OCI-LY7 (cell line): ENCODE results near the gene CABLES1. TPM values are rescaled to one million over a fixed set of nuclear protein-coding genes. Genes with fewer than 3 reads are reported as not detected.

Experiments
- BruUV-seq: library from RNA; stranded (reverse); fragments of 400-500 nt; replicated peaks from 2 replicates; lab custom pipeline; 2021; lab: Mats Ljungman, UMichigan
- CTCF ChIA-PET: fragments of 300-600 bp; sonication (Branson Sonifier 250); formaldehyde crosslinking; loops from one replicate; lab custom pipeline; 2022; ENCODE audit warnings: antibody characterized with exemption; ENCODE audit not compliant: unreplicated experiment; lab: Charles Lee
- POLR2A ChIA-PET: fragments of 300-600 bp; sonication (Branson Sonifier 250); formaldehyde crosslinking; loops from one replicate; lab custom pipeline; 2022; ENCODE audit warnings: antibody characterized with exemption; lab: Charles Lee
- DNase-seq: peaks from one replicate; pipeline ENCODE4 v3.0.0-alpha.2; 2015; ENCODE audit warnings: low spot score
- H2AFZ ChIP-seq: fragments of 200-600 bp; sonication (generic), shearing (Covaris generic); 2 replicates; pipeline ENCODE4 v1.6.1; 2014; ENCODE audit warnings: mild to moderate bottlenecking, antibody characterized with exemption, low read length, moderate library complexity
- H3K27ac ChIP-seq: fragments of 200-600 bp; sonication (generic); 2 replicates; pipeline ENCODE4 v1.5.1; 2014; ENCODE audit warnings: mixed run types, low read depth, mild to moderate bottlenecking, moderate library complexity, low read length, inconsistent platforms; ENCODE audit not compliant: poor library complexity, severe bottlenecking
- H3K36me3 ChIP-seq: fragments of 200-600 bp; sonication (generic); 2 replicates; pipeline ENCODE4 v1.6.1; 2014; ENCODE audit warnings: mild to moderate bottlenecking, antibody characterized with exemption, low read length, moderate library complexity, mixed read lengths; ENCODE audit not compliant: insufficient read depth
- H3K4me1 ChIP-seq: fragments of 200-600 bp; sonication (generic); 2 replicates; pipeline ENCODE4 v1.5.1; 2014; ENCODE audit warnings: mild to moderate bottlenecking, low read length; ENCODE audit not compliant: insufficient read depth, poor library complexity, severe bottlenecking
- H3K4me2 ChIP-seq: fragments of 200-600 bp; sonication (generic); 2 replicates; pipeline ENCODE4 v1.6.1; 2014; ENCODE audit warnings: mild to moderate bottlenecking, low read length
- H3K4me3 ChIP-seq: fragments of 200-600 bp; sonication (generic); 2 replicates; pipeline ENCODE4 v1.5.1; 2014; ENCODE audit warnings: mild to moderate bottlenecking, low read depth, low read length; ENCODE audit not compliant: poor library complexity, severe bottlenecking
- H3K79me2 ChIP-seq: fragments of 200-600 bp; sonication (generic); 2 replicates; pipeline ENCODE4 v1.6.1; 2016; ENCODE audit warnings: low read depth, mild to moderate bottlenecking, low read length, moderate library complexity, mixed read lengths; ENCODE audit not compliant: insufficient read depth
- H3K9me2 ChIP-seq: fragments of 200-600 bp; sonication (generic); 2 replicates; pipeline ENCODE4 v1.6.1; 2016; ENCODE audit warnings: mild to moderate bottlenecking, low read length, mixed read lengths; ENCODE audit not compliant: insufficient read depth
- H3K9me3 ChIP-seq: fragments of 200-600 bp; sonication (generic); 2 replicates; pipeline ENCODE4 v1.6.1; 2014; ENCODE audit warnings: mild to moderate bottlenecking, mixed run types, low read length, mixed read lengths
- H4K20me1 ChIP-seq: fragments of 200-600 bp; sonication (generic); 2 replicates; pipeline ENCODE4 v1.6.1; 2014; ENCODE audit warnings: mild to moderate bottlenecking, antibody characterized with exemption, low read length, moderate library complexity, mixed read lengths; ENCODE audit not compliant: insufficient read depth
- CTCF ChIP-seq: fragments of 200-600 bp; sonication (generic); conservative IDR thresholded peaks from 2 replicates; pipeline ENCODE4 v1.5.1; 2014; ENCODE audit warnings: mild to moderate bottlenecking, antibody characterized with exemption, low read length, moderate library complexity, mixed read lengths
- EZH2phosphoT487 ChIP-seq: fragments of 200-600 bp; sonication (generic); IDR thresholded peaks from 2 replicates; pipeline ENCODE4 v1.6.1; 2018; ENCODE audit warnings: low read depth, borderline replicate concordance, mild to moderate bottlenecking, mixed run types, antibody characterized with exemption, low read length, moderate library complexity, mixed read lengths
- intact Hi-C: fragments of 100-400 bp; cut with micrococcal nuclease; formaldehyde crosslinking; loops from one replicate; pipeline ENCODE4 v1.10.0; 2022; ENCODE audit not compliant: unreplicated experiment
- total RNA-seq, 2 experiments: library from RNA; depleted of rRNA in 1 of 2; stranded (reverse); fragments of >200 nt in 1 of 2; shearing (Covaris generic) in 1 of 2; gene quantifications; 2 replicates each; pipeline ENCODE4 v1.2.3, GENCODE V29; 2014 to 2022

CABLES1 gene
- total RNA-seq, 2 experiments from 2014 or later, result 20.6 to 28.7 TPM

- no peak for TF ChIP-seq CTCF
- no peak for TF ChIP-seq EZH2phosphoT487
- Histone ChIP-seq H3K4me3 (no peak overlapping the region), H3K4me1 (peaks cover 22% of the 10 kb centered on the region), H3K9me2 (no peaks in the 10 kb centered on the region), H3K79me2 (no peaks in the 10 kb centered on the region), H3K9me3 (no peaks in the 10 kb centered on the region), H4K20me1 (no peaks in the 10 kb centered on the region), H2AFZ (no peak overlapping the region), H3K27ac (no peak overlapping the region), H3K36me3 (peaks cover 33% of the 10 kb centered on the region), H3K4me2 (no peak overlapping the region)
- ChIA-PET POLR2A (no interaction called here), CTCF (no interaction called here)
- no TSS peak for BruUV-seq
- no peak for DNase-seq
- intact Hi-C loops, result no loop called here
These were observed 54.7 kb downstream of the CABLES1 start for GRCh38 chr18:23189768-23190661.

- peaks cover 19% of the 10 kb centered on the region for H3K4me1 ChIP-seq
- intact Hi-C loops, result no loop called here
- H3K4me2 ChIP-seq, result no peak overlapping the region
- ChIA-PET CTCF (no interaction called here), POLR2A (interaction anchor here (0.6 to 1.8 kb wide), 7 partner anchors 10 to 392 kb away, joined by 3 to 12 read pairs (median 4); no protein-coding TSS in a partner anchor)
- no peak overlapping the region for H3K4me3 ChIP-seq
- no peaks in the 10 kb centered on the region for H3K9me2 ChIP-seq
- no peak overlapping the region for H2AFZ ChIP-seq
- TF ChIP-seq EZH2phosphoT487, result no peak
- TF ChIP-seq CTCF, result no peak
- no peak for DNase-seq
- H3K9me3 ChIP-seq, result no peaks in the 10 kb centered on the region
- no peaks in the 10 kb centered on the region for H4K20me1 ChIP-seq
- H3K36me3 ChIP-seq, result peaks cover 45% of the 10 kb centered on the region
- H3K79me2 ChIP-seq, result no peaks in the 10 kb centered on the region
- BruUV-seq, result no TSS peak
- no peak overlapping the region for H3K27ac ChIP-seq
These were observed 55.9 kb downstream of the CABLES1 start for GRCh38 chr18:23191232-23191631.

GRCh38 chr18:23193742-23194141, 58.5 kb downstream of the CABLES1 start:
- H2AFZ ChIP-seq, result no peak overlapping the region
- H3K4me3 ChIP-seq, result no peak overlapping the region
- POLR2A ChIA-PET, result interaction anchor here (0.6 to 1.0 kb wide), 4 partner anchors 11 to 67 kb away, joined by 3 to 4 read pairs (median 3); no protein-coding TSS in a partner anchor
- H4K20me1 ChIP-seq, result no peaks in the 10 kb centered on the region
- intact Hi-C loops, result no loop called here
- H3K4me2 ChIP-seq, result no peak overlapping the region
- H3K9me3 ChIP-seq, result no peaks in the 10 kb centered on the region
- no TSS peak for BruUV-seq
- no peaks in the 10 kb centered on the region for H3K79me2 ChIP-seq
- TF ChIP-seq EZH2phosphoT487, result no peak
- TF ChIP-seq CTCF, result no peak
- no peak overlapping the region for H3K27ac ChIP-seq
- DNase-seq, result no peak
- CTCF ChIA-PET, result no interaction called here
- peaks cover 19% of the 10 kb centered on the region for H3K4me1 ChIP-seq
- H3K36me3 ChIP-seq, result peaks cover 70% of the 10 kb centered on the region
- no peaks in the 10 kb centered on the region for H3K9me2 ChIP-seq
